HG03280 (cell line): ENCODE measurements around the gene CRADD.

Experiments
- ATAC-seq: cut with Tn5 transposase; IDR thresholded peaks from one replicate; pipeline ENCODE4 v1.9.1; 2021; ENCODE audit warnings: mild to moderate bottlenecking, moderate library complexity; ENCODE audit not compliant: unreplicated experiment

Gene CRADD

DNA sequence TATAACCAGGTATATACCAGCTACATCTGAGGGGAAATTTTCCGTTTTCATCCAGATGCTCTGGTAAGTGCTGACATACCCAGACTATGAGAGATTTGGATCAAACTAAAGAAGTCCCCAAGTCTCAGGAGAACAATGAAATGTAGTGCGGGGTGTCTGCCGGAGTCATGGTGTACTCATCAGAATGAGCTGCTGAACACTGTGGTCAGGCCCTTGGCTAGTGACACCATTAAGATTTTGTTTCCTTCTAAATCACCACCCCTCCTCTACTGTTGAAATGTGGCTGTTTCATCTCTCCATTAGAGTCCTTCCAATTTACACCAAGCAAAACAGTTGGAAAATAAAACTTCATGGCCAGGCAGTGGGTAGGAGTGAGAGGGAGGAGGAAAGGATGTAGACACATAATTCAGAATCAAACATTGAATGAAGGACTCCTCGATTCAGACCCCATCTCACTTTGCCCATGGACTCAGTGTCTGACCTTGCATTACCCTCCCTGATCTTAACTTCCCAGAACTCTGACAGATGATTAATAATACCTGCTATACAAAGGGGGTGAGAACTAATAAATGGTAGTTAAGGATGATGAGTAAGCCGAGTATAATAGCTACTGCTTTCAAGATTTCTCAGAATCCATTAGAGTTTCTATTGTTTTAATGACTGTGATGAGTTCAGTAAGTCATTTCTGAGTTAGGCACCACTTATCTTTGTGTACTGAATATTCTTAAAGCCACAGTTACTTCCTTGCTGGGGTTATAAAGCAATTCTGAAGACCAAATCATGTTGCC lies 127.4 kb downstream of the CRADD start:
- ATAC-seq: no peak

DNA sequence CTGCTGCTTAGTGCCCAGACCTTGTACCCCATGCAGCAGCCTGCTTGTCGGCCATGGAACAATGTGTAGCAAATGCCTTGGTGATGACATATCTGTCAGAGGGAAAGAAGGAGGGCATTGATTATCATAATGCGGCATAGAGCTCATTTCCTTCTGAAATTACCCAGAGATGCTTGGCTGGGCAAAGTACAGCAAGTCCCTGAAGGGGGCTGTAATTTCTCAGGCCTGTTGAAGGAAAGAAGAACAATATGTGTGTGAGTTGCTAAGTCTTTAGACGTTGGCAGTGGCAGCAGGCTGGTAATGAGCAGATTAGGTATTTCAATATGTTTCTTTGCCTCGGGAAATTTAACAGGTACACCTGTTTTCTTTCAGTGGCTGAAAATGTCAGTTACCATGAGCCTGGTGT lies 128.6 kb downstream of the CRADD start:
- ATAC-seq: no peak

DNA sequence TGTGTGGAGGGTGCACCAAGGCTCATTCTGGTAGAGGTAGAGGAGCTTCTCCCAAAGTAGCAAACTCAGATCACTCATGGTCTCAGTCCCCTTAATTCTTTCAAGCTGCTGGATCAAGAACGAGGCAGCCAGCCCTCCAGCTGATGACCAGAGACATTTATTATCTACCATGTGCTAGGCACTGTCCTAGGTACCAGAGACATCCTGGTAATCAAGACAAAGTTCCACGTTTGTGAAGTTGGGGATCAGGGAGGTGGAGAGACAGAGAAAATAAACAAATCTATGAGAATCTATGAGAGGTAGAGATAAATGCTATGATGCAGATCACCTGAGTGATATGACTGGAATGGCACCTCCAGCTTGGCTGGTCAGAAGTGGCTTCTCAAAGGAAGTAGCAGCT lies 130.2 kb downstream of the CRADD start:
- ATAC-seq: no peak

DNA sequence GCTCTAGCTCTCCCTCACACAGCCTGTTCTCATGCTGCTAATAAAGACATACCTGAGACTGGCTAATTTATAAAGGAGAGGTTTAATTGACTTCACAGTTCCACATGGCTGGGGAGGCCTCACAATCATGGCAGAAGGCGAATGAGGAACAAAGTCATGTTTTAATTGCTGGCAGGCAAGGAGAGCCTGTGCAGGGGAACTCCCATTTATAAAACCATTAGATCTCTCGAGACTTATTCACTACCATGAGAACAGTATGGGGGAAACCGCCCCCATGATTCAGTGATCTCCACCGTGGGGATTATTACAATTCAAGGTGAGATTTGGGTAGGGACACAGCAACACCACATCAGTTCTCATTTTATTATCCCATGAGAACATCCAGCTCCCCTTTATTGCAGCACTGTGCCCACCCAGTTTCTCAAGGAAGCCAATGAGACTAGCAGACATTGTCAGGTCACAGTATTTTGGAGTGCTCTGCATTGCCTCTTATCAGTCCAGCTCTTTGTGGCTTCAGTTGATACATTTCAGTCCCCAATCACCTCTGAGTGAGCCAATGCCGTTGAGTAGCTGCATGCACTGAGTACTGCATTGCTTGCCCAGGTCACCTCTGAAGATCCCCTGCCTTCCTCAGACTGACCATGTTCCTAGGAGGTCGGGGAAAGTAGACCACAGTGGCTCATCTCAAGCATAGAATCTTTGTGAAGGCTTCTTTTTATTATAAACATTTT lies 131.2 kb downstream of the CRADD start:
- no peak for ATAC-seq

DNA sequence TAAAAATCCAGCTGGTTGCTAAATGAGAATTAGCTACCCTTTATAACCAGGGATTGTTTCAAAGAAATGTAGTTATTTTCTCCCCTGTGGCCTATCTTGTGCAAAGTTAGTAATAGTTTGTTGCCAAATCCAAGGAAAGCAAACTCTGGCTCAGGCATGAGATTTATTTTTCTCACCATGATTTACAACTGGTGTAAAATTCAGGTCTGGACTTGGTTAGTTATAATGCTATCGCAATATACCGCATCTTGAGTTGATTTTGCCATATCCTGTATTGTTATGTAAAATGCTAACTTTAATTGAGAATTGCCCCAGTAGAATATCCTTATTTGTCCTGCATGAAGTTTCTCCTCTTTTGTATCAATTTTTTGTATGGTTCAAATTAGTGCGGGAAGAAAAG lies 135.5 kb downstream of the CRADD start:
- no peak for ATAC-seq

DNA sequence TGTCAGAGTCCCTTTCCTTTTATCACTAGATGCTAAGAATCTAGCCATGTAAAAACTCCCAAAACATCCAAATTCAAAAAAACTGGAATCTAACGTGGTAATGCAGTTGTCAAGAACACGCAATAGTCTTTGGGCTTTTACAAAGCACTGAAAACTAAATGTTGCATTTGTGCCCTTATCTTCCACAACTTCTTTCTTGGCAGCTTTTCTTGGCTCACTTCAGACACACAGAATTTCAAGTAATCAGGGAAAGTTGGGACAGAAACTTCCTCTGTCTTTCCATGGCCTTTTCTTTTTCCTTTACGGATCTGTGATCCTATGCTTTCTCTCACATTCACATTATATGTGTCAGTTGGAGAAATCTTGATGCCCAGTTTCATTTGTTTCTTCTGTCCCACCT lies 136.0 kb downstream of the CRADD start:
- no peak for ATAC-seq

DNA sequence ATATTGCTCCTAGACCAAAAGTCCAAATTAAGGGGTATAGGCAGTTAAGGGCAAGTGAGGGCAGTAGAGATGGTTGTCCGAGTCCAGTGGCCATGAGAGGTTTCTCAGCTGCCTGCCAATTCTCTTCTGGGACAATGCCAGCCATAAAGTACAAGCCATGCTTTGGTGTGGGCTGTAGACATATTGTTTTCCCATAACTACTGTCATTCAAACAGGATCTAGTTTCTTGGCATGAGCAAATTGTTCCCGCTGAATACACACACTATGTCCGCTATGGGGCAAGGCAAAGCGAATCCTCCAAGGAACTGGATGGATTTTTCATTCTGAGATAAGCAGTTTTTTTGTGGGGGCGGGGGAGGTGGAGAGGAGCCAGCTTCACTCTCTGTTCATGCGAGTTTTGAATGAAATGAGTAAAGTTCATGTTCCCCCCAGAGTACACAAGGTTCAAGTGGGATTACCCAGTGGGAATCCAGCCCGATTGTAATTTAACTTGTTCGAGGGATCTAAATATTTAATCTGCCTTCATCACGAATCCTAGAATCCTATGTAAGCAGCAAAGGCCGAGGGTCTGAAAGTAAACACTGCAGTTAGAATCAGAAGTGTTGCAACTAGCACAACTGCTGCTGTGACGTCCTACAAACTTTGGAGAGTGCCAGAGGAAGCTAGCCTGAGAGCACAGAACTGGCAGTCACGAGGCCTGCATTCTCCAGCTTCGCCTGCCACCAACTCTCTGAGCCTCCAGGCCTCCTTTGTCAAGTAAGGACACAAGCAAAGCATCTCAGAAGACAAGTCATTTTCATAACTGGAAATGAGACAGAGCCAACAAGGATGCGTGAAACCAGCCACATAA lies 137.0 kb downstream of the CRADD start:
- no peak for ATAC-seq

DNA sequence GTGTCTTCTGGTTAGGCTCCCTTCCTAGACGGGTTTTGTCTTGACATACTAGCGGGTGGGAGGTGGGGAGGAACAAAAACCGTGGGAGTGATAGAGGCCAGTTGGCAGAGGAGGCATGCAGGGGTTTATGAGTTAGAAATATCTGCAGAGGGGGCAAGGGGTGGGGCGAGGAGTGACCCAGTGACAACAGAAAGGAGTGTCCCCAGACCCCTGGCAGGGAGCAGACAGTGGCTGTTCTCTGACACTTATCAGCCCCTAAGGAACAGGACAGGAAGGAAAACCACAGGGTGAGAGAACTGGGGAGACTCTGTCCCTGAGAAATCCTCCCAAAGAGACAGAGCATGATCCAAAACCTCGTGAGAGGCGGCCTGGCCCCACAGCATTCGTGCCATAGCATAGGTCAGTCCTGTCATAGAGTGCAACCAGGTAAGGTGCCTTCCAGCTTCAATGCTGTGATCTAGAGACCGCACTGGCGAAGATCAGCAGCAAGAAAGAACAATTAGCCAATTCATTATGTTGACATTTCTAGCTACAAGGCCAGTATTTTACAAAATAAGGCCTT lies 141.4 kb downstream of the CRADD start:
- no peak for ATAC-seq

DNA sequence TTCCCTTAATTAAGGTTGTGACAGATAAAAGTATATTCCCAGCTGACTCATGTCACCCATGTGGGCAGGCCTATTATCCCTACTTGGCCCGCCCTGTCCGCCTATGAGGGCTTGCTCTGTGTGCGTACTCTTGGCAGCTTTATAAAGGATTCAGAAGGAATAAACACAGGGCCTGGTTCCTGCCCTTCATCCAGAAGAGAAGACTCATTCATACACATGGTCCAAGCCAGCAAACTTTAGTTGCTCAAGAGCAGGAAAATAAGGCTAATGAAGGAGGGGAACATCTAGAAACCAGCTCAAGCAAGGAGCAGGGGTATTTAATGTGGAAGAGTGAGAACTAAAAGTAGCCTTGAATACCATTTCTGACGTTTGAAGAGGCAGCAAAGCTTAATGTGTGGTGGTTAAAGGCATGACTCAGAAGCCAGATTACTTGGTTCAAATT lies 141.9 kb downstream of the CRADD start:
- no peak for ATAC-seq

DNA sequence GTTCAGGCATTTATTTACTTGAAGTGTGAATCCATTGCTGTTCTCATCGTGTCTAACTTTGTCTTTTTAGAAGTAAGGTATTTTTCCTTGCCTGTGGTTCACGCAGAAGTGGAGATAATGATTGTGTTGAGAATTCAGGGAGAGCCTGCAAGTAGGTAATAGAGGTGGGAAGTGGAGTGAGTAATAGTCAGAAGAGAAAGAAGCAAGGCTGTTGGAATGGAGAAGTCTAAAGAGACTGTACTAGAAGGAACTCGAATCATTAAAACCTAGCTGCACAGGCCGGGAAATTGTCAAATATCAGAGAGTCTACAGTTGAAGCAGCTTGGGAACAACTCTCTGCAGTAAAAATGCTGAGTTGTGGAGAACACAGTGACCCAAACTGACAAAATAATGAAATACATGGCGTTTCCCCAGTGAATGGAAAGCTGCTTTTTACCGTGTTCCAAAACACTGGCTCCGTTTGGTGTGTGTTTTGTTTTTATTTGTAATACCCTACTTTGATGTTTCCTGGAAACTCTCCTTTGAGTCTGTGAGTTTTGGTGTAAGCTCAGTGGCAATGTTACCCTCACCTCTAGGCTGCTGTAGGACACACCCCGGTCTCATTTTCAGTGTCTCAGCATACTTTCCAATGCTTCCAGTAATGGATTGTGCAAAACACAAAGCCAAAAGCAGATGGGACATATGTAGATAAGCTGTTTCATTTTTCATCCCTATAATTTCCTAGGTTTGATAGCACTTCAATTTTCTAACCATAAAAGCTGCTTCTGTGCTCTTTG lies 146.6 kb downstream of the CRADD start:
- no peak for ATAC-seq

DNA sequence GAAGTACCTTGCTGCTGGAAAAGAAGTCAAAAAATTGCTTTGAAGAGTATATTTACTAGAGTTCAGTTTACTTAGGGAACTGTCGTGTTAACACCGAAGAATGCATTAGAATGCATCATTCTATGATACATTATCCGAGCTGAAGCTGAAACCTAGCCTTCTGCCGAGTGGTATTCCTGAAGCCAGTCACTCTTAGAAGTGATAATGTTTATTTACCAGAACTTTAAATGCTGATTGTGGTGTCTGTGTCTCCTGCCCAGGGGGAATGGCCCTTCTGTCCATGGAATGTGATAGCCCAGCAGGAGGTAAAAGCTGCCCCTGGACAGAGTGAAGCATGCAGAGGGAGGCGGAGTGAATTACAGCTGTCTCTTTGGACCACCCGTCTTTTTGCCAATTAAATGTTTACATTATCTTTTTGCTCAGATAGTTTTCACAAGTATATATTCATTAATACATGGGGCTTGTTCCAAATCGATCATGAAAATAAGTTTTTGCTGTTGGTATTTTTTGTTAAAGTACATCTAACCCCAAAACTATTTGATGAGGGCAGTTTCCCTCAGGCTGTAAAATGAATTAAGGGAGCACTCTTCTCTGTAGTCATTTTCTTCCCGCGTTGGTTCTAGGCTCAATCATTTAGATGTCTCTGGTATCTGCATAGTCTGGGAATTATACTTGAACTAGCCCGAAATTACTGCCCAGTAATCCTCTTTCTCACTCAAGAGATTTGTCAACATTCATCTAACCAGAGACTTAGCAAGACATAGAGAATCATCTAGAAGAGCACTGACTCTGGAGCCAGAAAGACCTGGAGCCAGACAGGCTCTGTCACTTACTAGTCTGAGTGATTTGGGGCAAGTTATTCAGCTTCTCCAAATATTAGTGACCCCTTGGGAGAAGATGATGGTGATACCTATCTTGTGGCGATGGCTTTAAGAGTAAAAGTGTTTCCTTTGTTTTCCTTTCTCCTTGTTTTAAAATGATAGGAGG lies 147.6 kb downstream of the CRADD start:
- no peak for ATAC-seq

DNA sequence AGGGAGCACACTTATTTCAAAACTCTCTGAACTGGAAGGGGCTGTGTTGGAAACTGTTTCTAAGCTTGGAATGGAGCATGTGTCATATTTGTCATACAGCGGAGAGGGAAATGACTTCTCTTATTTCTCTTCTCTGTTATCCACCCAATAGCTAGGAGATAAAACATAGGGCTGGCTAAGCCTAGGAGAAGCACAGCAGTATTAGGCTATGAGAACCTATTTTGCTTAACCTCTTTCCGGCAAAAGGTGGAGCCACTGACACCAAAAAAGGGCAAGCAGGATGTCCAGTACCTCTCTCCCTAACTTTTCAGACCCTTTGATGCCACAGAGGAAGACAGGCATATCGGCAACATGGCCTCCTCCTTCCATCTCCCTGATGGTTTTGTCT lies 148.3 kb downstream of the CRADD start:
- no peak for ATAC-seq

DNA sequence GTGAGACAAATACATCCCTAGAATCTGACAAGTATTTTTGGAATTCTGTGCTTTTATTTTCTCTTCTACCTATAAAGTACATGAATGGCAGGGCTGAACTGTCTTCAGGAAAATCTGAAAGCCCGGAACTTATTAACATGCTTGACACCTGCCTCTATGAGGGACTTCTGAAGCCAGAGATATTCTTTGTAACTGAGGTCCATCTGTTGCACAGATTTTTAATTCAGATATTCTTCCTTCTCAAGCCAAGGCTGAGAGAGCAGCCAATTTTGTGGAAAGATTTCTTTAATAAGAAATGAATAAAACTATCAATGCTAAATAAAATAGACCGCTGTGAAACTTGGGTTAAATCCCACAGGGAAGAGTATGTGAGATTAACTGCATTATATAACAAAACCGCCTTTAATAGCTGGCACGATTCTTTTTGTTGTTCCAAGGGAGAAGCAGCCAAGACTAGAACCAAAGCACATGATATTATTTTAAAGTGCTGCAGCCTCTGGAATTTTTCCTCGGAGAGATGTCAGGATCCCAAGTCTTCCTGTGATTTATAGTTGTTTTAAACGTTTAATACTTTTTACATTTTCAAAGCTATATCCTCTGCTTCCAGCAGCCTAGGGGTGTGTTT lies 148.9 kb downstream of the CRADD start:
- ATAC-seq: no peak

DNA sequence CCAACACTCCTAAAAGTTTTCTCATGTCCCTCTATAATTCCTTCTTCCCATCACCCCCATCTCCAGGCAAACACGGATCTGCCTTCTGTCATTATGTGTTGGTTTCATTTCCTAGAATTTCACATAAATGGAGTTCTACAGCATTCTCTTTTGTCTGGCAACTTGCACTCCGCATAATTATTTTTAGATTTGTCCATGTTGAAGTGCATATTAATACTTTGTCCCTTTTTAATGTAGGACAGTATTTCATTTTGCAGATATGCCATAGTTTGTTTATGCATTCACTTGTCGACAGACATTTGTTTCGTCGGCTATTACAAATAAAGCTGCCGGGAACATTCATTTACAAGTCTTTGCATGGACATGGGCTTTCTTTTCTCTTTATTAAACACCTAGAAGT lies 150.0 kb downstream of the CRADD start:
- no peak for ATAC-seq

DNA sequence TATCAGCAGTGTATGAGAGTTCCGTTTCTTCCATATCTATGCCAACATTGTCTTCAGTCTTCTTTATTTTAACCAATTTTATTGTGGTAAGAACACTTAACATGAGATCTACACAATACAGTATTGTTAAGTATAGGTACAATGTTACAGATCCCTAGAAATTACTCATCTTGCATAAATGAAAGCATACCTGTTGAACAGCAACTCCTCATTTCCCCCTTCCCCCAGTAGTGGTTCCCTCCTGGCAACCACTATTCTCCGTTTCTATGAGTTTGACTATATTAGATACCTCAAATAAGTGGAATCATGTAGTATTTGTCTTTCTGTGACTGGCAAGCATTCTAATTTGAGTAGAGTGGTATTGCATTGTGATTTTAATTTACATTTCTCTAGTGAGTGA lies 150.5 kb downstream of the CRADD start:
- no peak for ATAC-seq

DNA sequence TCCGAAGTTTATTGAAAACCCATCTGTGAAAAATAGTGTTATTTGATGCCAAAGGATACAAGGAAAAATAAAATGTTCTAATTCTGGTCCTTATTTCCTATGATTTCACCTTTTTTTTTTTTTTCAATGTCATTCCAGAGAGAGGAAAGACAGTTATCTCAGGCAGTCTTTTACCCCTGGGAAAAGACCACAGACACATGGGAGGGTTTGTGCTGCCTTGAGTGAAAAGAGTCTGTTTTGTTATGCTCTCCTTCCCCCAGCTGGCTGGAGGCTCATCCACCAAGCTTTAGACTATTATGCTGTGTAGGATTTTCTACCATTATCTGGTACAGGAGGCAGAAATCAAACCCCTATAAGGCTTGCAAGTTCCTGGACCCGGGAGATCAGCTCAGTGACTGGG lies 151.8 kb downstream of the CRADD start:
- no peak for ATAC-seq

DNA sequence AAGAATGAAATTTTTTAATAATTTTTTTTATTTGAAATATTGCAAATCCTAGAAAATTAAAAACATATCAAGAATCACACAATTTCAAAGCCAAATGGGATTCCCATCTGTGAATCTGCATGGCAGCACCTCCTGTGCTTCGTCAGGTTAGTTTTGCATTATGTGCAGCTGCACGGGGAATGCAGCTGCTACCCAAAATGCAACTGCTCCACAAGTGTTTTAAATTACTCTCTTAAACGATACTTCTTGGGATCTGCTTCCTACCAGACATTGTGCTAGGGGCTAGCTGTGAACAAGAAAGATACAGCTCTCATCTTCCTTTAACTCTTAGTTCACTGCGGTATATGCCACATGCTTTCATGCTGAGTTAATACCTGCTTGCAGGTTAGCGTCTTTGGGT lies 154.2 kb downstream of the CRADD start:
- ATAC-seq: no peak

DNA sequence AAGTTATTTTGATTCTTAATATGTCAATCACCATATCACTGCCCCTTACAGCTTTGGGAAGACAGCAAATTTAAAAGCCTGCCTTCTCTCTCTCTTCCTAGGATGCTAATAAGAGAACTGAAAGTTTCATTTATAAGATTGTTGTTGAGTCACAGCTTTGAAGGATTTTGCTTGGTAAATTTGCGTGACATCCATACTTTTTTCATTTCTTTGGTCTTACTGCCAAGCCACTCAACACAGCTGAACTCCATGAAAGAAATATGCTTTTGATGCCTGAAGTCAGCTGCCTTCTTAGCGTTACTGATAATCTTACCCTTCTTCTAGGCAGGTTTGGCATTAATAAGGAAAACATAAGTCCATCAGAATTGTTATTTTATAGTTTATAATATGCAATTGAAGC lies 155.0 kb downstream of the CRADD start:
- ATAC-seq: no peak

DNA sequence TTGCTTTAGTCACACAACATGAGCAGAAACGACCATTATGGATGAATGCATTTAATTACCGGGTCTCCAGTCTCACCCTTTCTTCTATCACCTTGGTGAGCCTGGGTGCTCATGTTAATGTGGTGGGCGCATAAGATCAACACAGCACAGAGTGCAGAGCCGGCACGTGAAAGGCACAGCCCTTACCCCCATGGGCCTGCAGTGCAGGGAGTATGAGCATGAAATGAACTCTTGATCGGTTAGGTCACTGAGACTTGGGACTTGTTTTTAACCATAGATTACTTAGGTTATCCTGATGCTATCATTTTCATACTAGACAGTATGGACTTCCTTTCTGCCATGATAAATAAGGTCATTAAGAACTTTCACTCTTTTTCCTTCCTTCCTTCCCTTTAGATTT lies 156.8 kb downstream of the CRADD start:
- no peak for ATAC-seq
